ENCODE measurements around the gene ARHGDIB.

- no peak for TF ChIP-seq POLR2A (IDR thresholded peaks at IDR 0.05; ENCODE audit: low read depth, low read length)
- TF ChIP-seq TAF1 (IDR thresholded peaks at IDR 0.05; ENCODE audit: low read depth, low read length) = no peak
- TF ChIP-seq POLR2AphosphoS5 (IDR thresholded peaks at IDR 0.05; ENCODE audit: low read depth, low read length) = no peak
Observed at GRCh38 chr12:14997998-14998397, 36.6 kb upstream of the ARHGDIB start.
